ENCODE data around the gene EHD1. TPM values are rescaled to one million over a fixed set of nuclear protein-coding genes. Genes with fewer than 3 reads are reported as not detected.

The EHD1 gene
- total RNA-seq, 2 experiments from 2014 or later: 101 to 153 TPM

- ChIA-PET POLR2A (interaction anchor here (0.6 to 1.3 kb wide), 4 partner anchors 24 to 212 kb away, joined by 3 to 5 read pairs (median 3); no protein-coding TSS in a partner anchor), CTCF (ENCODE audit: unreplicated experiment) (interaction anchor here (0.6 to 0.8 kb wide), 2 partner anchors 55 to 76 kb away, joined by 3 to 4 read pairs; no protein-coding TSS in a partner anchor)
- Histone ChIP-seq H2AFZ (ENCODE audit: low read length) (peak within 1 kb of the TSS; percentile 87), H3K36me3 (ENCODE audit: insufficient read depth, low read length) (no peaks in the 10 kb centered on the region; the same call in 1 of the 2 replicates), H3K27ac (ENCODE audit: low read depth, low read length, poor library complexity, severe bottlenecking) (peak within 1 kb of the TSS; percentile 50), H3K79me2 (ENCODE audit: insufficient read depth, low read depth, low read length) (no peaks in the 10 kb centered on the region; the same call in 1 of the 2 replicates), H3K9me2 (ENCODE audit: insufficient read depth, low read length) (no peaks in the 10 kb centered on the region), H3K4me1 (ENCODE audit: insufficient read depth, low read length, poor library complexity, severe bottlenecking) (peaks cover 24% of the 10 kb centered on the region), H3K9me3 (ENCODE audit: low read length) (no peaks in the 10 kb centered on the region), H3K4me2 (ENCODE audit: low read length) (peak within 1 kb of the TSS; percentile 84), H3K4me3 (ENCODE audit: low read depth, low read length, poor library complexity, severe bottlenecking) (peak within 1 kb of the TSS; percentile 78), H4K20me1 (ENCODE audit: insufficient read depth, low read length) (no peaks in the 10 kb centered on the region)
- peak; percentile 90 for DNase-seq (ENCODE audit: low spot score)
- no peak for TF ChIP-seq EZH2phosphoT487 (IDR thresholded peaks at IDR 0.05; ENCODE audit: borderline replicate concordance, low read depth, low read length)
- intact Hi-C loops (cut with micrococcal nuclease; ENCODE audit: unreplicated experiment): loop anchor here (2.0 kb wide), 1 partner anchor 89 kb away; no protein-coding TSS in a partner anchor
- no TSS peak for BruUV-seq (replicated peaks)
Observed at GRCh38 chr11:64923944-64924909, 45.8 kb upstream of the EHD1 start, which contains the start of gene PPP2R5B. Gene PPP2R5B, plus strand, starts transcription at chr11:64924689. Its CDS starts 1,046 bp downstream, at chr11:64925735.

GRCh38 chr11:64923151-64923661 is 44.8 kb upstream of the EHD1 start:
- Histone ChIP-seq H2AFZ (ENCODE audit: low read length) (peak overlapping the region; percentile 87; the same call in 1 of the 2 replicates), H3K9me3 (ENCODE audit: low read length) (no peaks in the 10 kb centered on the region), H3K4me1 (ENCODE audit: insufficient read depth, low read length, poor library complexity, severe bottlenecking) (peaks cover 34% of the 10 kb centered on the region), H3K27ac (ENCODE audit: low read depth, low read length, poor library complexity, severe bottlenecking) (no peak overlapping the region), H3K36me3 (ENCODE audit: insufficient read depth, low read length) (no peaks in the 10 kb centered on the region), H4K20me1 (ENCODE audit: insufficient read depth, low read length) (no peaks in the 10 kb centered on the region), H3K79me2 (ENCODE audit: insufficient read depth, low read depth, low read length) (no peaks in the 10 kb centered on the region; the same call in 1 of the 2 replicates), H3K4me3 (ENCODE audit: low read depth, low read length, poor library complexity, severe bottlenecking) (no peak overlapping the region), H3K4me2 (ENCODE audit: low read length) (peak overlapping the region; percentile 84), H3K9me2 (ENCODE audit: insufficient read depth, low read length) (no peaks in the 10 kb centered on the region)
- no peak for TF ChIP-seq EZH2phosphoT487 (IDR thresholded peaks at IDR 0.05; ENCODE audit: borderline replicate concordance, low read depth, low read length)
- TF ChIP-seq CTCF (conservative IDR thresholded peaks at IDR 0.05; ENCODE audit: low read length): no peak
- intact Hi-C loops (cut with micrococcal nuclease; ENCODE audit: unreplicated experiment): no loop called here
- POLR2A ChIA-PET: interaction anchor here (0.6 to 1.3 kb wide), 3 partner anchors 23 to 213 kb away, joined by 3 to 5 read pairs (median 3); no protein-coding TSS in a partner anchor
- BruUV-seq (replicated peaks): no TSS peak
- DNase-seq (ENCODE audit: low spot score): no peak
- CTCF ChIA-PET (ENCODE audit: unreplicated experiment): no interaction called here

GRCh38 chr11:64921384-64921783 is 43.0 kb upstream of the EHD1 start:
- no peak overlapping the region for H2AFZ ChIP-seq (ENCODE audit: low read length)
- no peak overlapping the region for H3K4me3 ChIP-seq (ENCODE audit: low read depth, low read length, poor library complexity, severe bottlenecking)
- POLR2A ChIA-PET: interaction anchor here (0.7 kb wide), 1 partner anchor 854 kb away, joined by 3 read pairs; no protein-coding TSS in a partner anchor
- H4K20me1 ChIP-seq (ENCODE audit: insufficient read depth, low read length): no peaks in the 10 kb centered on the region
- peaks cover 39% of the 10 kb centered on the region for H3K4me1 ChIP-seq (ENCODE audit: insufficient read depth, low read length, poor library complexity, severe bottlenecking)
- H3K36me3 ChIP-seq (ENCODE audit: insufficient read depth, low read length): no peaks in the 10 kb centered on the region
- H3K27ac ChIP-seq (ENCODE audit: low read depth, low read length, poor library complexity, severe bottlenecking): no peak overlapping the region
- DNase-seq (ENCODE audit: low spot score): no peak
- H3K9me2 ChIP-seq (ENCODE audit: insufficient read depth, low read length): no peaks in the 10 kb centered on the region
- intact Hi-C loops (cut with micrococcal nuclease; ENCODE audit: unreplicated experiment): no loop called here
- TF ChIP-seq CTCF (conservative IDR thresholded peaks at IDR 0.05; ENCODE audit: low read length) (no peak), EZH2phosphoT487 (IDR thresholded peaks at IDR 0.05; ENCODE audit: borderline replicate concordance, low read depth, low read length) (no peak)
- BruUV-seq (replicated peaks): no TSS peak
- no peaks in the 10 kb centered on the region for H3K9me3 ChIP-seq (ENCODE audit: low read length)
- peaks cover 4% of the 10 kb centered on the region; the same call in 1 of the 2 replicates for H3K79me2 ChIP-seq (ENCODE audit: insufficient read depth, low read depth, low read length)
- no peak overlapping the region for H3K4me2 ChIP-seq (ENCODE audit: low read length)
- CTCF ChIA-PET (ENCODE audit: unreplicated experiment): no interaction called here

Measured in OCI-LY7 (cell line).